HUES64 (cell line): ENCODE results near the gene PTPRD.

Experiments used
- H3K27ac ChIP-seq: 2 replicates; pipeline ENCODE4 v1.7.0; 2013; ENCODE audit warnings: low read depth, low read length, inconsistent platforms
- H3K27me3 ChIP-seq: 2 replicates; pipeline ENCODE4 v1.6.1; 2013; ENCODE audit warnings: mild to moderate bottlenecking, low read length; ENCODE audit not compliant: insufficient read depth
- H3K36me3 ChIP-seq: 2 replicates; pipeline ENCODE4 v1.6.1; 2013; ENCODE audit warnings: mild to moderate bottlenecking, low read length; ENCODE audit not compliant: insufficient read depth
- H3K4me1 ChIP-seq: 2 replicates; pipeline ENCODE4 v1.6.1; 2013; ENCODE audit warnings: mild to moderate bottlenecking, low read length, moderate library complexity; ENCODE audit not compliant: insufficient read depth
- H3K4me3 ChIP-seq: 2 replicates; pipeline ENCODE4 v1.5.1; 2013; ENCODE audit warnings: mild to moderate bottlenecking, low read length, moderate library complexity
- H3K9ac ChIP-seq: 2 replicates; pipeline ENCODE4 v1.6.1; 2013; ENCODE audit warnings: mild to moderate bottlenecking, low read depth, low read length
- H3K9me3 ChIP-seq: 2 replicates; pipeline ENCODE4 v1.6.1; 2013; ENCODE audit warnings: low read depth, low read length; ENCODE audit not compliant: insufficient read depth
- WGBS: fragments of 150-250, 120-280 bp; methylation state at CpG from one replicate; pipeline ENCODE4 v1.1.7; 2013; ENCODE audit warnings: missing lambda C conversion rate; 5-methylcytosine and 5-hydroxymethylcytosine counted together

PTPRD gene

GRCh38 chr9:8655071-8655470, 1957.7 kb downstream of the PTPRD start:
- Histone ChIP-seq H3K9ac (no peak overlapping the region), H3K27me3 (no peaks in the 10 kb centered on the region), H3K4me1 (peaks cover 9% of the 10 kb centered on the region; the same call in 1 of the 2 replicates), H3K9me3 (peaks cover 3% of the 10 kb centered on the region; the same call in 1 of the 2 replicates), H3K27ac (no peak overlapping the region), H3K4me3 (no peak overlapping the region), H3K36me3 (no peaks in the 10 kb centered on the region)
- 100% methylated on average over 2 of the region's 2 CpGs for WGBS

GRCh38 chr9:8653855-8654254, 1958.9 kb downstream of the PTPRD start:
- WGBS, result 98% methylated on average over 1 of the region's 1 CpG
- Histone ChIP-seq H3K36me3 (no peaks in the 10 kb centered on the region), H3K4me3 (no peak overlapping the region), H3K4me1 (peaks cover 9% of the 10 kb centered on the region; the same call in 1 of the 2 replicates), H3K27ac (no peak overlapping the region), H3K27me3 (no peaks in the 10 kb centered on the region), H3K9me3 (peaks cover 3% of the 10 kb centered on the region; the same call in 1 of the 2 replicates), H3K9ac (no peak overlapping the region)

GRCh38 chr9:8653111-8653510, 1959.7 kb downstream of the PTPRD start:
- H3K27me3 ChIP-seq, result no peaks in the 10 kb centered on the region
- no peaks in the 10 kb centered on the region for H3K36me3 ChIP-seq
- 100% methylated on average over 1 of the region's 2 CpGs for whole genome bisulfite sequencing
- H3K4me1 ChIP-seq, result peaks cover 9% of the 10 kb centered on the region; the same call in 1 of the 2 replicates
- no peak overlapping the region for H3K9ac ChIP-seq
- H3K27ac ChIP-seq, result no peak overlapping the region
- H3K4me3 ChIP-seq, result no peak overlapping the region
- H3K9me3 ChIP-seq, result peaks cover 3% of the 10 kb centered on the region; the same call in 1 of the 2 replicates

DNA sequence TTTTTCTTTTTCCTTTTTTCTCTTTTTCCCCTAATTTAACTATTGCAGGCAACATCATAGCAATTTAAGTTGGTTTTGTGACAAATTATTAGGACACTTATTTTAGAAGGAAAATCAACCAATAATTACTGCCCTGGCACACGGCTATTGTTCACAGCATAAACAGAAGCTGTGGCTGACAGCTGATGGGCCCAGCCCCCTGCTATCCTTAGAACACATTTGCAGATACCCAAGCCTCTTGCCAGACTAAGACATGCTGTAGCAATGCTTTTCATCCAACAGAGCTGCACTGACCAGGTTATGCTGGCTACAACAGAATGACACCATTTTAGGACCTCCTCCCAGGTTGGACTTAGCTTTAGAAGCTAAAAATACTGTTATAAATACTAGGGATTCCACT, 1960.5 kb downstream of the PTPRD start:
- Histone ChIP-seq H3K9ac (no peak overlapping the region), H3K4me1 (peaks cover 9% of the 10 kb centered on the region; the same call in 1 of the 2 replicates), H3K27me3 (no peaks in the 10 kb centered on the region), H3K27ac (no peak overlapping the region), H3K9me3 (no peaks in the 10 kb centered on the region), H3K4me3 (no peak overlapping the region), H3K36me3 (no peaks in the 10 kb centered on the region)
- 80% methylated on average over 1 of the region's 1 CpG for WGBS

DNA sequence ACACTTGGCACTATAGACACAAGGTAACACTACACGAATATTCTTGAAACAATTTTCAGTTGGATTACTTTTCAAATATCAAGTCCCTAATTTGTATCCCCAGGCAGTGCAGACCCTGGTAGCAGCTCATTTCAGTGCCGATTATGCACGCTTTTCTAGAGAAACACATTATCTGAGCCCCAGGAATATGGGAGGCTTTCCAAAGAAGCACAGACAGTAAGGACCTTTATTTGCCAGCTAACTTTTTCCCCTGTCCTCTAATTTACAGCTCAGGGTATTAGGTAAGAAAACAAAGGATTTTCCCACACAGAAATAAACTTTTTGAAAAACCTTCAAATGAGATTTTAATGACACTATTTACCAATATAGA, 1961.0 kb downstream of the PTPRD start:
- Histone ChIP-seq H3K27me3 (no peaks in the 10 kb centered on the region), H3K27ac (no peak overlapping the region), H3K4me3 (no peak overlapping the region), H3K4me1 (peaks cover 9% of the 10 kb centered on the region; the same call in 1 of the 2 replicates), H3K9me3 (no peaks in the 10 kb centered on the region), H3K36me3 (no peaks in the 10 kb centered on the region), H3K9ac (no peak overlapping the region)
- WGBS, result 57% methylated on average over 3 of the region's 3 CpGs

DNA sequence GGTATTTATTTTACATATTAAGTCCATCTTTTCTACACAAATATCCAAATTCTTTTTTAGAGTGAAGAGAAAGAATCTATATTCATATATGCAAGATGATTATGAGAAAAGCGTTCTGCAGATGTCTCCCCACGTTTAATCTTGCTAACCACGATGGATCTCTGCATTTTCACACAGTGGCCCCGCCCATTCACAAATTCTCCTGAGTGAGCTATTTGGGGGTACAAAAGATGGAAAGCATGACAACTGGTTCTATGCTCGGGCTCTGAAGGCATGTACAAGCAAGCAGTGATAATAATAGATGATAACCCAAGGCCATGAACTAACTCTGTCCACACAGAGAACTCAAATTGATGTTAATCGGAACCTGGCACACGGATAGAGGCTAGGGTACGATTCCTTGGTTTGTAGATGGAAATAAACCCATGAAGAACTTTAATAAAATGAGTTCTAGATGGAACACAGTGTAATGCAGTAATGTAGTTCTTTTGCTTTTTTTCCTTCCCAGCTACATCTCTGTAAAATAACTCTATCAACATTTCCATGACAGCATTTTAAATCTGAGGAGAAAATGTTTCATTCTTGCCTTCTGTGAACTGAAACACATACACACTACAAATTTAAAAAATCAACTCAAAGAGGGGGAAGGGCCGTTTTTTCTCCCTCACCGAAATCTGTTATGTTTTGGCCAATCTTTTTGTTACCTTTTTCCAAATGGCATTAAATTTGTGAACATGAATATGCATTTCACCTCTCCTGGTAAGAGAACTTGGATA, 1961.5 kb downstream of the PTPRD start:
- Histone ChIP-seq H3K9me3 (no peaks in the 10 kb centered on the region), H3K4me1 (peaks cover 9% of the 10 kb centered on the region; the same call in 1 of the 2 replicates), H3K27me3 (no peaks in the 10 kb centered on the region), H3K4me3 (no peak overlapping the region), H3K36me3 (no peaks in the 10 kb centered on the region), H3K9ac (no peak overlapping the region), H3K27ac (no peak overlapping the region)
- 90% methylated on average over 10 of the region's 10 CpGs for WGBS

GRCh38 chr9:8649807-8650206, 1963.0 kb downstream of the PTPRD start:
- H3K4me1 ChIP-seq, result peaks cover 9% of the 10 kb centered on the region; the same call in 1 of the 2 replicates
- H3K27ac ChIP-seq, result no peak overlapping the region
- no peaks in the 10 kb centered on the region for H3K27me3 ChIP-seq
- no peaks in the 10 kb centered on the region for H3K9me3 ChIP-seq
- no peaks in the 10 kb centered on the region for H3K36me3 ChIP-seq
- no peak overlapping the region for H3K9ac ChIP-seq
- H3K4me3 ChIP-seq, result no peak overlapping the region
- 87% methylated on average over 4 of the region's 4 CpGs for WGBS

DNA sequence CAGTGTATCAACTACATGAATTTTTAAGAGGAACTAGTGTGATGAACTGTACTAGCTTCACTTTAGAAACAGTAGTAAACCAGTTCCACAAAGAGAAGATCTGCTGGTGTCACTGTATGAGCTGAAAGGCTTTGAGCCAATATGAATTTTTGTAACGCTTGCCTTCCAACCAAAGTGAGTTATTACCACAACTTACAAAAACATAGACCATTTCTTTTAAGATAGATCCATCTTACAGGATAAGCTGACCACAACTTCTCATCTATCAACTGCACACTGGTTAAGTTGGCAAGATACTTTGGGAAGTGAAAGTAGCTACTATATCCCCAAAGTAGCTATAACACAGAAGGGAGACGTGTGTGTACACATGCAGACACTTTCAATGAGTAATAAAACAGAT, 1963.6 kb downstream of the PTPRD start:
- Histone ChIP-seq H3K4me3 (no peak overlapping the region), H3K36me3 (no peaks in the 10 kb centered on the region), H3K4me1 (peaks cover 9% of the 10 kb centered on the region; the same call in 1 of the 2 replicates), H3K9ac (no peak overlapping the region), H3K27me3 (no peaks in the 10 kb centered on the region), H3K27ac (no peak overlapping the region), H3K9me3 (no peaks in the 10 kb centered on the region)
- WGBS, result 100% methylated on average over 1 of the region's 2 CpGs

DNA sequence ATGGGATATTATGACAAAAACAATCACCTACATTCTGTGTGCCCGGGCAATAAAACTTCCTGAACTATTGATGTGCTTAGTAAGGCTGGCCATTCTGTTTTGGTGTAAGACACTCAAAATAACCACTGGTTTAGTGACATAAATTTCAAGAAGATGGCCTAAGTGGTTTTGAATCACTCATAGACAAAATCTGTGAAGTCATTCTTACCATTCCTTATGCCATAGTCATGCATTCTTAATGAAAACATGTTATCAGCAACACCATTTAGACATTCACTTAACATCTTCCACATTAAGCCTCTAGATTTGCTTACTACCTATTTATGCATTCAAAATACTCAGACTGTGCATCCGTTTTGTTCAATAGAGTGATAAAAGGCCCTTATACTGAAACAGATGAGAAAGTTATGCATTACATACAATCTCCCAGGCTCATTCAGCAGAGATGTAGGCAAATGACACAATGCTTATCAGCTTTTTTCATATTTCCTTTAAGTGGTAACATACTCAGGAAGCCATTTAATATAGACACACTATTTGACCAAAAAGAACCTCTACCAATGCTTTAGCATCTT, 1964.4 kb downstream of the PTPRD start:
- Histone ChIP-seq H3K27ac (no peak overlapping the region), H3K36me3 (no peaks in the 10 kb centered on the region), H3K4me1 (peaks cover 9% of the 10 kb centered on the region; the same call in 1 of the 2 replicates), H3K9ac (no peak overlapping the region), H3K27me3 (no peaks in the 10 kb centered on the region), H3K9me3 (no peaks in the 10 kb centered on the region), H3K4me3 (no peak overlapping the region)
- WGBS, result 92% methylated on average over 2 of the region's 2 CpGs

GRCh38 chr9:8647824-8648223, 1965.0 kb downstream of the PTPRD start:
- no peak overlapping the region for H3K4me3 ChIP-seq
- H3K27me3 ChIP-seq, result no peaks in the 10 kb centered on the region
- no peak overlapping the region for H3K27ac ChIP-seq
- 97% methylated on average over 5 of the region's 6 CpGs for WGBS
- H3K36me3 ChIP-seq, result no peaks in the 10 kb centered on the region
- H3K9ac ChIP-seq, result no peak overlapping the region
- peaks cover 9% of the 10 kb centered on the region; the same call in 1 of the 2 replicates for H3K4me1 ChIP-seq
- H3K9me3 ChIP-seq, result no peaks in the 10 kb centered on the region

GRCh38 chr9:8644571-8644970, 1968.2 kb downstream of the PTPRD start:
- Histone ChIP-seq H3K9ac (no peak overlapping the region), H3K4me3 (no peak overlapping the region), H3K27me3 (no peaks in the 10 kb centered on the region), H3K9me3 (no peaks in the 10 kb centered on the region), H3K4me1 (no peaks in the 10 kb centered on the region; the same call in 1 of the 2 replicates), H3K36me3 (no peaks in the 10 kb centered on the region), H3K27ac (no peak overlapping the region)
- WGBS, result 98% methylated on average over 10 of the region's 10 CpGs
